Sigmoid colon (tissue), 7 donors: ENCODE results near the gene PDE6B. TPM values are rescaled to one million over a fixed set of nuclear protein-coding genes. Genes with fewer than 3 reads are reported as not detected.

Experiments
- DNase-seq: peaks from one replicate; pipeline ENCODE4 v3.0.0-alpha.2; 2019
- H3K27ac ChIP-seq, 4 donors: fragments of 200-600 bp; sonication (generic); one replicate each; pipeline ENCODE4 v1.5.1; 2016 to 2019; ENCODE audit warnings: mild to moderate bottlenecking in 1 of 4
- H3K27me3 ChIP-seq, 3 donors: fragments of 200-600 bp; sonication (generic); one replicate each; pipeline ENCODE4 v1.5.1; 2019; ENCODE audit warnings: mild to moderate bottlenecking in 1 of 3
- H3K36me3 ChIP-seq, 4 donors: fragments of 200-600 bp; sonication (generic); one replicate each; pipeline ENCODE4 v1.5.1; 2016 to 2019
- H3K4me1 ChIP-seq, 4 donors: fragments of 200-600 bp; sonication (generic); one replicate each; pipeline ENCODE4 v1.5.1; 2017 to 2019
- H3K4me3 ChIP-seq, 4 donors: fragments of 200-600 bp; sonication (generic); one replicate each; pipeline ENCODE4 v1.5.1; 2017 to 2019; ENCODE audit warnings: mild to moderate bottlenecking in 2 of 4, moderate library complexity in 1 of 4
- H3K9me3 ChIP-seq, 4 donors: fragments of 200-600 bp in 3 of 4; sonication (generic) in 3 of 4; one replicate each; pipeline versions ENCODE4 v1.5.1 to v1.6.1; 2013 to 2019
- CTCF ChIP-seq, 4 experiments: fragments of 450-650 bp in 3 of 4; fragments of 200-600 bp in 1 of 4; IDR thresholded peaks; one replicate each; pipeline ENCODE4 v1.5.1; 2016 to 2019; ENCODE audit warnings: antibody characterized with exemption in 4 of 4, mild to moderate bottlenecking in 3 of 4, moderate library complexity in 2 of 4
- EP300 ChIP-seq, 4 donors: sonication (generic); formaldehyde crosslinking; IDR thresholded peaks; one replicate each; pipeline ENCODE4 v1.6.1; 2017; ENCODE audit warnings: antibody characterized with exemption in 4 of 4
- POLR2A ChIP-seq, 2 donors: fragments of 450-650 bp; IDR thresholded peaks; one replicate each; pipeline ENCODE4 v1.6.1; 2016; ENCODE audit warnings: antibody characterized with exemption in 2 of 2, mild to moderate bottlenecking in 2 of 2, moderate library complexity in 2 of 2
- POLR2AphosphoS5 ChIP-seq, 4 donors: sonication (generic); formaldehyde crosslinking; IDR thresholded peaks; one replicate each; pipeline ENCODE4 v1.6.1; 2017; ENCODE audit warnings: antibody characterized with exemption in 4 of 4
- WGBS, 2 donors: extraction: QIAGEN DNeasy Blood & Tissue Kit; methylation state at CpG; one replicate each; pipeline ENCODE4 v1.1.7; 2013; 5-methylcytosine and 5-hydroxymethylcytosine counted together
- intact Hi-C: fragments of 100-400 bp; cut with DNase I; formaldehyde crosslinking; loops from one replicate; pipeline ENCODE4 v1.15.1; 2023
- polyA plus RNA-seq, 3 donors: library from polyadenylated mRNA; stranded (reverse); fragments of 200-250 nt; gene quantifications; one replicate each; pipeline ENCODE4 v1.2.3, GENCODE V29; 2013
- total RNA-seq, 4 donors: library from RNA; depleted of rRNA; stranded (reverse); fragments of >200 nt; gene quantifications; one replicate each; pipeline ENCODE4 v1.1.0, GENCODE V29; 2016
- donor health status: healthy with polysubstance abuse.
- donor health status: Bipolar disorder and iron deficiency.
- donor health status: healthy.

Gene PDE6B
- total and polyA plus RNA-seq, 7 donors = under 0.01 to 5.4 (median 1.5) TPM; not detected in 1

GRCh38 chr4:659851-660250 is 34.5 kb downstream of the PDE6B start:
- 77 to 94% methylated on average over 8 of the region's 8 CpGs for WGBS, 2 donors
- intact Hi-C loops = no loop called here
- peaks cover 0 to 34% (median 22%) of the 10 kb centered on the region in 3 donors for H3K27me3 ChIP-seq
- no peak overlapping the region for H3K4me3 ChIP-seq
- no peak overlapping the region for H3K27ac ChIP-seq
- no peaks in the 10 kb centered on the region for H3K36me3 ChIP-seq
- no peaks in the 10 kb centered on the region for H3K9me3 ChIP-seq
- peaks cover 0 to 14% (median 13%) of the 10 kb centered on the region in 4 donors for H3K4me1 ChIP-seq
- TF ChIP-seq POLR2A (IDR thresholded peaks at IDR 0.05) = no peak
- TF ChIP-seq POLR2AphosphoS5 (IDR thresholded peaks at IDR 0.05) = no peak
- no peak for TF ChIP-seq CTCF (IDR thresholded peaks at IDR 0.05)
- no peak for TF ChIP-seq EP300 (IDR thresholded peaks at IDR 0.05)
- peak; percentile 25 for DNase-seq

- no peaks in the 10 kb centered on the region for H3K9me3 ChIP-seq
- peaks cover 0 to 14% (median 13%) of the 10 kb centered on the region in 4 donors for H3K4me1 ChIP-seq
- H3K36me3 ChIP-seq = no peaks in the 10 kb centered on the region
- intact Hi-C loops = no loop called here
- TF ChIP-seq EP300 (IDR thresholded peaks at IDR 0.05) (no peak), CTCF (IDR thresholded peaks at IDR 0.05) (no peak), POLR2A (IDR thresholded peaks at IDR 0.05) (no peak), POLR2AphosphoS5 (IDR thresholded peaks at IDR 0.05) (no peak)
- WGBS, 2 donors = 90 to 94% methylated on average over 10 of the region's 10 CpGs
- no peak overlapping the region for H3K4me3 ChIP-seq
- DNase-seq = peak; percentile 55
- peaks cover 0 to 35% (median 22%) of the 10 kb centered on the region in 3 donors for H3K27me3 ChIP-seq
- no peak overlapping the region for H3K27ac ChIP-seq
Measured at GRCh38 chr4:660401-660800, 35.0 kb downstream of the PDE6B start.

GRCh38 chr4:661231-661630 is 35.9 kb downstream of the PDE6B start:
- Histone ChIP-seq H3K36me3 (no peaks in the 10 kb centered on the region), H3K9me3 (no peaks in the 10 kb centered on the region), H3K4me1 (peaks cover 0 to 14% (median 13%) of the 10 kb centered on the region in 4 donors), H3K4me3 (no peak overlapping the region), H3K27ac (no peak overlapping the region), H3K27me3 (peaks cover 0 to 35% (median 22%) of the 10 kb centered on the region in 3 donors)
- peak; percentile 32 for DNase-seq
- WGBS, 2 donors = 86 to 96% methylated on average over 3 of the region's 3 CpGs
- TF ChIP-seq EP300 (IDR thresholded peaks at IDR 0.05) = no peak
- TF ChIP-seq POLR2AphosphoS5 (IDR thresholded peaks at IDR 0.05) = no peak
- no peak for TF ChIP-seq CTCF (IDR thresholded peaks at IDR 0.05)
- TF ChIP-seq POLR2A (IDR thresholded peaks at IDR 0.05) = no peak
- intact Hi-C loops = no loop called here

GRCh38 chr4:661881-662761 is 36.7 kb downstream of the PDE6B start:
- TF ChIP-seq POLR2AphosphoS5 (IDR thresholded peaks at IDR 0.05) (no peak), POLR2A (IDR thresholded peaks at IDR 0.05) (no peak), EP300 (IDR thresholded peaks at IDR 0.05) (no peak), CTCF (IDR thresholded peaks at IDR 0.05) (no peak)
- no peak overlapping the region for H3K27ac ChIP-seq
- WGBS, 2 donors = 96 to 97% methylated on average over 42 of the region's 42 CpGs
- H3K27me3 ChIP-seq = peaks cover 0 to 26% (median 22%) of the 10 kb centered on the region in 3 donors
- no peaks in the 10 kb centered on the region for H3K9me3 ChIP-seq
- no peak overlapping the region for H3K4me3 ChIP-seq
- DNase-seq = peak; percentile 65
- intact Hi-C loops = no loop called here
- peaks cover 0 to 14% (median 13%) of the 10 kb centered on the region in 4 donors for H3K4me1 ChIP-seq
- no peaks in the 10 kb centered on the region for H3K36me3 ChIP-seq
